ENCODE results near the gene ASXL3. TPM values are rescaled to one million over a fixed set of nuclear protein-coding genes. Genes with fewer than 3 reads are reported as not detected.

Gene ASXL3
- total and polyA plus RNA-seq, 9 of the 15 experiments (the other 6 are each of a cell fraction or from before 2014, with no cell fraction given), result not detected

- no TSS peak for BruUV-seq (replicated peaks)
- WGBS (ENCODE audit: insufficient coverage, low coverage, missing lambda C conversion rate), result 0% methylated on average over 2 of the region's 2 CpGs
- Histone ChIP-seq H3K4me3 (no peak overlapping the region), H3K36me3 (ENCODE audit: control insufficient read depth, insufficient read depth, low read length) (no peaks in the 10 kb centered on the region), H4K20me1 (replicated peaks; ENCODE audit: control insufficient read depth, insufficient read depth, low read length) (no peaks in the 10 kb centered on the region), H3K4me1 (replicated peaks in 1 of 2; ENCODE audit: control insufficient read depth in 2 of 2, insufficient read depth in 2 of 2, low read length in 2 of 2) (no peaks in the 10 kb centered on the region), H3K4me2 (ENCODE audit: insufficient read depth, low read length) (no peak overlapping the region), H3K9me3 (replicated peaks; ENCODE audit: control insufficient read depth, insufficient read depth, low read depth, low read length) (no peaks in the 10 kb centered on the region), H3K9me1 (ENCODE audit: control insufficient read depth, insufficient read depth, low read length) (no peaks in the 10 kb centered on the region), H3K27ac (ENCODE audit: extremely low read depth, low read depth, low read length) (no peak overlapping the region), H2AFZ (ENCODE audit: low read depth, low read length) (no peak overlapping the region), H3K9ac (ENCODE audit: insufficient read depth in 1 of 2, low read depth in 2 of 2, low read length in 2 of 2) (no peak overlapping the region), H3K79me2 (ENCODE audit: control insufficient read depth, insufficient read depth, low read length) (no peaks in the 10 kb centered on the region), H3K27me3 (ENCODE audit: control insufficient read depth in 2 of 2, insufficient read depth in 2 of 2, low read length in 2 of 2) (no peaks in the 10 kb centered on the region)
- intact Hi-C loops (cut with micrococcal nuclease), result no loop called here
- POLR2A ChIA-PET, result no interaction called here
- in situ Hi-C loops (cut with MboI), result no loop called here
- FAIRE-seq (no peak), DNase-seq (ENCODE audit: extremely low read depth in 1 of 4, low spot score in 3 of 4) (no peak), ATAC-seq (no peak)
- TF ChIP-seq CSDE1 (IDR thresholded peaks at IDR 0.05) (no peak), ELF1 (tag; IDR thresholded peaks at IDR 0.05) (no peak)
- CTCF ChIA-PET (ENCODE audit: low intra/inter-chr PET ratio), result no interaction called here
Observed at GRCh38 chr18:33540392-33540791, 37.6 kb upstream of the ASXL3 start.

GRCh38 chr18:33541316-33541715 lies 36.7 kb upstream of the ASXL3 start:
- in situ Hi-C loops (cut with MboI), result no loop called here
- H3K4me3 ChIP-seq, result no peak overlapping the region
- CTCF ChIA-PET (ENCODE audit: low intra/inter-chr PET ratio), result no interaction called here
- H3K27ac ChIP-seq (ENCODE audit: extremely low read depth, low read depth, low read length), result no peak overlapping the region
- H3K36me3 ChIP-seq (ENCODE audit: control insufficient read depth, insufficient read depth, low read length), result no peaks in the 10 kb centered on the region
- no peaks in the 10 kb centered on the region for H4K20me1 ChIP-seq (replicated peaks; ENCODE audit: control insufficient read depth, insufficient read depth, low read length)
- no peak overlapping the region for H3K9ac ChIP-seq (ENCODE audit: insufficient read depth in 1 of 2, low read depth in 2 of 2, low read length in 2 of 2)
- H3K27me3 ChIP-seq (ENCODE audit: control insufficient read depth in 2 of 2, insufficient read depth in 2 of 2, low read length in 2 of 2), result no peaks in the 10 kb centered on the region
- H3K4me2 ChIP-seq (ENCODE audit: insufficient read depth, low read length), result no peak overlapping the region
- no peaks in the 10 kb centered on the region for H3K79me2 ChIP-seq (ENCODE audit: control insufficient read depth, insufficient read depth, low read length)
- no peaks in the 10 kb centered on the region for H3K9me1 ChIP-seq (ENCODE audit: control insufficient read depth, insufficient read depth, low read length)
- no peak overlapping the region for H2AFZ ChIP-seq (ENCODE audit: low read depth, low read length)
- no peak for ATAC-seq
- no peaks in the 10 kb centered on the region for H3K4me1 ChIP-seq (replicated peaks in 1 of 2; ENCODE audit: control insufficient read depth in 2 of 2, insufficient read depth in 2 of 2, low read length in 2 of 2)
- WGBS (ENCODE audit: insufficient coverage, low coverage, missing lambda C conversion rate), result 6% methylated on average over 3 of the region's 3 CpGs
- POLR2A ChIA-PET, result no interaction called here
- intact Hi-C loops (cut with micrococcal nuclease), result no loop called here
- no peak for FAIRE-seq
- BruUV-seq (replicated peaks), result no TSS peak
- no peak for DNase-seq (ENCODE audit: extremely low read depth in 1 of 4, low spot score in 3 of 4)
- TF ChIP-seq PBX2 (CRISPR knock-in tag; IDR thresholded peaks at IDR 0.05; ENCODE audit: low read depth) (no peak), PBX2 (tag; conservative IDR thresholded peaks at IDR 0.05; ENCODE audit: low read depth) (no peak), FIP1L1 (IDR thresholded peaks at IDR 0.05; ENCODE audit: low read depth, low read length, poor library complexity, severe bottlenecking) (no peak), ZNF133 (CRISPR knock-in tag; IDR thresholded peaks at IDR 0.05) (no peak), TAF9B (IDR thresholded peaks at IDR 0.05; ENCODE audit: partially characterized antibody) (no peak), ZNF41 (CRISPR knock-in tag; conservative IDR thresholded peaks at IDR 0.05) (no peak), ZC3H11A (IDR thresholded peaks at IDR 0.05; ENCODE audit: low read depth, low read length) (no peak), RHOXF2B (CRISPR knock-in tag; conservative IDR thresholded peaks at IDR 0.05) (no peak), PRDM10 (IDR thresholded peaks at IDR 0.05; ENCODE audit: partially characterized antibody) (no peak)
- no peaks in the 10 kb centered on the region for H3K9me3 ChIP-seq (replicated peaks; ENCODE audit: control insufficient read depth, insufficient read depth, low read depth, low read length)

Measured in K562 (cell line).